T-helper 17 cell (primary cell): ENCODE data around the gene PIM1. TPM values are rescaled to one million over a fixed set of nuclear protein-coding genes. Genes with fewer than 3 reads are reported as not detected.

Experiments used
- ATAC-seq: fragments of 150-1000 bp; cut with Tn5 transposase; 2 replicates; pipeline ENCODE4 v1.10.0; 2021; ENCODE audit warnings: mild to moderate bottlenecking, moderate library complexity
- DNase-seq, 3 donors: peaks; one replicate each; pipeline versions ENCODE4 v3.0.0 to v3.0.0-alpha.2; 2020 to 2021
- H3K9me3 ChIP-seq: one replicate; pipeline ENCODE4 v1.7.0; 2013; ENCODE audit warnings: low read length, mild to moderate bottlenecking; ENCODE audit not compliant: control insufficient read depth, poor library complexity, severe bottlenecking
- H3K27ac Mint-ChIP-seq: one replicate; pipeline ENCODE4 v1.8.0; 2022; ENCODE audit warnings: mild to moderate bottlenecking, moderate library complexity, mixed read lengths
- H3K27me3 Mint-ChIP-seq: one replicate; pipeline ENCODE4 v1.8.0; 2022; ENCODE audit warnings: mixed read lengths
- H3K36me3 Mint-ChIP-seq: one replicate; pipeline ENCODE4 v1.8.0; 2022; ENCODE audit warnings: low read depth, mixed read lengths
- H3K4me1 Mint-ChIP-seq: one replicate; pipeline ENCODE4 v1.8.0; 2022; ENCODE audit warnings: mild to moderate bottlenecking, mixed read lengths
- H3K4me3 Mint-ChIP-seq: one replicate; pipeline ENCODE4 v1.8.0; 2022; ENCODE audit warnings: mild to moderate bottlenecking, moderate library complexity, mixed read lengths
- total RNA-seq, 4 donors: library from RNA in 2 of 4; stranded (reverse) in 2 of 4; gene quantifications; one replicate each; pipeline ENCODE4 v1.2.3 and lab custom pipeline; 2022 to 2026

The PIM1 gene
- total RNA-seq, 2 donors from 2014 or later: 210 to 310 TPM

- Mint-ChIP-seq H3K27ac (peak overlapping the region; percentile 88), H3K36me3 (no peaks in the 10 kb centered on the region), H3K27me3 (peaks cover under 1% of the 10 kb centered on the region), H3K4me1 (peaks cover 26% of the 10 kb centered on the region), H3K4me3 (no peak overlapping the region)
- no peak for DNase-seq
- no peaks in the 10 kb centered on the region for H3K9me3 ChIP-seq
- ATAC-seq: no peak
Measured at GRCh38 chr6:37131104-37131959, 38.6 kb upstream of the PIM1 start.

GRCh38 chr6:37131960-37132253 lies 38.0 kb upstream of the PIM1 start:
- no peak overlapping the region for H3K4me3 Mint-ChIP-seq
- H3K36me3 Mint-ChIP-seq: no peaks in the 10 kb centered on the region
- H3K27ac Mint-ChIP-seq: peak overlapping the region; percentile 88
- H3K27me3 Mint-ChIP-seq: no peaks in the 10 kb centered on the region
- DNase-seq (no peak), ATAC-seq (no peak)
- peaks cover 29% of the 10 kb centered on the region for H3K4me1 Mint-ChIP-seq
- H3K9me3 ChIP-seq: no peaks in the 10 kb centered on the region

- no peaks in the 10 kb centered on the region for H3K27me3 Mint-ChIP-seq
- H3K27ac Mint-ChIP-seq: peak overlapping the region; percentile 98
- peak overlapping the region; percentile 71 for H3K4me3 Mint-ChIP-seq
- ATAC-seq (no peak), DNase-seq (no peak)
- H3K4me1 Mint-ChIP-seq: peaks cover 37% of the 10 kb centered on the region
- H3K36me3 Mint-ChIP-seq: no peaks in the 10 kb centered on the region
- H3K9me3 ChIP-seq: no peaks in the 10 kb centered on the region
Measured at GRCh38 chr6:37134036-37134395, 35.9 kb upstream of the PIM1 start.

GRCh38 chr6:37134396-37135191 lies 35.4 kb upstream of the PIM1 start:
- Mint-ChIP-seq H3K4me1 (peaks cover 37% of the 10 kb centered on the region), H3K27ac (peak overlapping the region; percentile 98), H3K4me3 (peak overlapping the region; percentile 71), H3K36me3 (no peaks in the 10 kb centered on the region), H3K27me3 (no peaks in the 10 kb centered on the region)
- no peaks in the 10 kb centered on the region for H3K9me3 ChIP-seq
- DNase-seq (peak in 2 of 3 donors; percentile 23 to 30), ATAC-seq (peak; percentile 88)

- no peaks in the 10 kb centered on the region for H3K9me3 ChIP-seq
- Mint-ChIP-seq H3K27ac (peak overlapping the region; percentile 98), H3K27me3 (no peaks in the 10 kb centered on the region), H3K4me1 (peaks cover 29% of the 10 kb centered on the region), H3K36me3 (no peaks in the 10 kb centered on the region), H3K4me3 (no peak overlapping the region)
- no peak for DNase-seq
- ATAC-seq: no peak
Measured at GRCh38 chr6:37135835-37136694, 33.9 kb upstream of the PIM1 start.

- H3K36me3 Mint-ChIP-seq: no peaks in the 10 kb centered on the region
Measured at GRCh38 chr6:37136821-37137200, 33.1 kb upstream of the PIM1 start.

GRCh38 chr6:37137201-37138090 lies 32.5 kb upstream of the PIM1 start:
- peaks cover 38% of the 10 kb centered on the region for H3K4me1 Mint-ChIP-seq
- H3K36me3 Mint-ChIP-seq: no peaks in the 10 kb centered on the region
- H3K27ac Mint-ChIP-seq: peak overlapping the region; percentile 92
- H3K9me3 ChIP-seq: no peaks in the 10 kb centered on the region
- no peaks in the 10 kb centered on the region for H3K27me3 Mint-ChIP-seq
- DNase-seq: no peak
- peak; percentile 63 for ATAC-seq
- H3K4me3 Mint-ChIP-seq: peak overlapping the region; percentile 78

More at GRCh38 chr6:37136821-37137200, 33.1 kb upstream of the PIM1 start:
- H3K9me3 ChIP-seq: no peaks in the 10 kb centered on the region
- no peaks in the 10 kb centered on the region for H3K27me3 Mint-ChIP-seq
- no peak for DNase-seq
- H3K4me3 Mint-ChIP-seq: no peak overlapping the region
- H3K4me1 Mint-ChIP-seq: peaks cover 35% of the 10 kb centered on the region
- H3K27ac Mint-ChIP-seq: peak overlapping the region; percentile 92
- ATAC-seq: no peak

GRCh38 chr6:37138856-37139229 lies 31.1 kb upstream of the PIM1 start:
- DNase-seq (no peak), ATAC-seq (no peak)
- Mint-ChIP-seq H3K4me1 (peaks cover 39% of the 10 kb centered on the region), H3K36me3 (no peaks in the 10 kb centered on the region), H3K4me3 (no peak overlapping the region), H3K27me3 (no peaks in the 10 kb centered on the region), H3K27ac (peak overlapping the region; percentile 92)
- H3K9me3 ChIP-seq: no peaks in the 10 kb centered on the region

GRCh38 chr6:37139230-37139962 lies 30.6 kb upstream of the PIM1 start:
- H3K4me3 Mint-ChIP-seq: no peak overlapping the region
- DNase-seq (no peak), ATAC-seq (no peak)
- no peaks in the 10 kb centered on the region for H3K36me3 Mint-ChIP-seq
- peaks cover 34% of the 10 kb centered on the region for H3K4me1 Mint-ChIP-seq
- H3K9me3 ChIP-seq: no peaks in the 10 kb centered on the region
- H3K27me3 Mint-ChIP-seq: no peaks in the 10 kb centered on the region
- peak overlapping the region; percentile 45 for H3K27ac Mint-ChIP-seq

GRCh38 chr6:37140145-37140544 lies 29.8 kb upstream of the PIM1 start:
- H3K27me3 Mint-ChIP-seq: no peaks in the 10 kb centered on the region
- H3K9me3 ChIP-seq: no peaks in the 10 kb centered on the region
- DNase-seq (no peak), ATAC-seq (no peak)
- no peaks in the 10 kb centered on the region for H3K36me3 Mint-ChIP-seq
- H3K4me1 Mint-ChIP-seq: peaks cover 29% of the 10 kb centered on the region
- H3K27ac Mint-ChIP-seq: peak overlapping the region; percentile 45
- no peak overlapping the region for H3K4me3 Mint-ChIP-seq

GRCh38 chr6:37141281-37142049 lies 28.5 kb upstream of the PIM1 start:
- Mint-ChIP-seq H3K27ac (peak overlapping the region; percentile 45), H3K4me3 (peak overlapping the region; percentile 49), H3K27me3 (no peaks in the 10 kb centered on the region), H3K36me3 (no peaks in the 10 kb centered on the region), H3K4me1 (peaks cover 28% of the 10 kb centered on the region)
- no peaks in the 10 kb centered on the region for H3K9me3 ChIP-seq
- DNase-seq: no peak
- ATAC-seq: no peak
